Measurements from ENCODE around the gene AIFM2.
"Not testable (repeated sequence)": the region's sequence is repeated elsewhere in the genome, so short reads cannot be mapped to it uniquely, and the experiment has no call there.

The AIFM2 gene

GRCh38 chr10:70085975-70086613 is 46.5 kb downstream of the AIFM2 start (continued):
- TF ChIP-seq ZNF623 (tag by site-specific recombination; IDR thresholded peaks at IDR 0.05) (no peak), ZNF639 (tag by site-specific recombination; IDR thresholded peaks at IDR 0.05) (no peak)

- Histone ChIP-seq H3K4me1 (ENCODE audit: control insufficient read depth, insufficient read depth, low read length) (no peaks in the 10 kb centered on the region), H3K4me3 (ENCODE audit: low read depth, low read length) (no peak overlapping the region), H3K9me3 (ENCODE audit: control insufficient read depth, insufficient read depth, low read depth, low read length) (no peaks in the 10 kb centered on the region), H3K36me3 (ENCODE audit: control insufficient read depth in 2 of 2, insufficient read depth in 1 of 2, low read length in 2 of 2) (peaks cover 0 to 4% of the 10 kb centered on the region in 2 experiments; a peak in 2 of 3 replicates), H3K27ac (ENCODE audit: extremely low read depth, low read depth, low read length) (no peak overlapping the region)
- ChIA-PET POLR2A (interaction anchor here (1.2 kb wide), 1 partner anchor 62 kb away, joined by 4 read pairs; the partner anchor contains the start of gene TYSND1), CTCF (interaction anchor here (0.8 kb wide), 1 partner anchor 29 kb away, joined by 4 read pairs; no protein-coding TSS in a partner anchor)
- TF ChIP-seq ZNF704 (tag by site-specific recombination; IDR thresholded peaks at IDR 0.05) (no peak), SCRT1 (tag by site-specific recombination; IDR thresholded peaks at IDR 0.05; ENCODE audit: borderline replicate concordance) (no peak), ZNF623 (tag by site-specific recombination; IDR thresholded peaks at IDR 0.05) (no peak), SETDB1 (IDR thresholded peaks at IDR 0.05; ENCODE audit: insufficient read length, low read length) (no peak), GLI2 (tag by site-specific recombination; IDR thresholded peaks at IDR 0.05; ENCODE audit: borderline replicate concordance, low read depth) (no peak), ZSCAN5A (tag by site-specific recombination; IDR thresholded peaks at IDR 0.05) (no peak), CTCF (tag by site-specific recombination; IDR thresholded peaks at IDR 0.05) (no peak), KLF8 (tag by site-specific recombination; IDR thresholded peaks at IDR 0.05) (no peak), SP3 (tag by site-specific recombination; IDR thresholded peaks at IDR 0.05) (no peak), ZBTB44 (tag by site-specific recombination; IDR thresholded peaks at IDR 0.05) (no peak), OVOL3 (tag by site-specific recombination; IDR thresholded peaks at IDR 0.05) (no peak)
Measured at GRCh38 chr10:70084189-70084588, 48.4 kb downstream of the AIFM2 start.

GRCh38 chr10:70080789-70081188 is 51.8 kb downstream of the AIFM2 start:
- POLR2A ChIA-PET; H3K4me1 ChIP-seq (ENCODE audit: control insufficient read depth, insufficient read depth, low read length); H3K27ac ChIP-seq (ENCODE audit: extremely low read depth, low read depth, low read length); H3K4me3 ChIP-seq (ENCODE audit: low read depth, low read length); H3K9me3 ChIP-seq (ENCODE audit: control insufficient read depth, insufficient read depth, low read depth, low read length): not testable (repeated sequence)
- CTCF ChIA-PET = interaction anchor here (1.3 kb wide), 1 partner anchor 65 kb away, joined by 3 read pairs; no protein-coding TSS in a partner anchor
- H3K36me3 ChIP-seq (ENCODE audit: control insufficient read depth in 2 of 2, insufficient read depth in 1 of 2, low read length in 2 of 2) = peaks cover 0 to 22% of the 10 kb centered on the region in 2 experiments; a peak in 2 of 3 replicates
- peak; percentile 85 for TF ChIP-seq ZNF362 (tag by site-specific recombination; IDR thresholded peaks at IDR 0.05)
